Measurements from ENCODE around the gene THRA.

THRA gene

DNA sequence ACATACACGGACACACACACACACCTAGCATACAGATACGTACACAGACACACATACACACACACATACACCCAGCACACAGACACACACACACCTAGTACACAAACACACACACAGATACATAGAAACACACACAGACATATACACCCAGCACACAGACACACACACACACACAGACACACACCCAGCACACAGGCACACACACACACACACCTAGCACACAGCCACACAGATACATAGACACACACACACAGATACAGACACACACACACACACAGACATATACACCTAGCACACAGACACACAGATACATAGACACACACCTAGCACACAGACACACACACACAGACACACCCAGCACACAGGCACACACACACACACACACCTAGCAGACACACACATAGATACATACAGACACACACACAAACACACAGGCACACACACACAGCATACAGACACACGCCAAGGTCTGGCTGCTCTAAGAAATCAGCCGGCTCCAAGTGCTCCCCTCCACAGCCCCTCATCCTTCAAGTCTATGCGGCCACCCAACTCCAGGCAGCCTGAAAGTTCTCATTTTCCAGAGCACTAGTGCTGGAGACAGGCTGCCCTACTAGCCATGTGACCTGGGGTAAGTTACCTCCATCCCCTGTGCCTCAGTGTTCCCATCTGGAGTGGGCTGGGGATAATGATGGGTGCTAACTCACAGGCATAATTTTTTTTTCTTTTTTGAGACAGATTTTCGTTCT is 24.5 kb downstream of the THRA start:
- DNase-seq, result no peak

DNA sequence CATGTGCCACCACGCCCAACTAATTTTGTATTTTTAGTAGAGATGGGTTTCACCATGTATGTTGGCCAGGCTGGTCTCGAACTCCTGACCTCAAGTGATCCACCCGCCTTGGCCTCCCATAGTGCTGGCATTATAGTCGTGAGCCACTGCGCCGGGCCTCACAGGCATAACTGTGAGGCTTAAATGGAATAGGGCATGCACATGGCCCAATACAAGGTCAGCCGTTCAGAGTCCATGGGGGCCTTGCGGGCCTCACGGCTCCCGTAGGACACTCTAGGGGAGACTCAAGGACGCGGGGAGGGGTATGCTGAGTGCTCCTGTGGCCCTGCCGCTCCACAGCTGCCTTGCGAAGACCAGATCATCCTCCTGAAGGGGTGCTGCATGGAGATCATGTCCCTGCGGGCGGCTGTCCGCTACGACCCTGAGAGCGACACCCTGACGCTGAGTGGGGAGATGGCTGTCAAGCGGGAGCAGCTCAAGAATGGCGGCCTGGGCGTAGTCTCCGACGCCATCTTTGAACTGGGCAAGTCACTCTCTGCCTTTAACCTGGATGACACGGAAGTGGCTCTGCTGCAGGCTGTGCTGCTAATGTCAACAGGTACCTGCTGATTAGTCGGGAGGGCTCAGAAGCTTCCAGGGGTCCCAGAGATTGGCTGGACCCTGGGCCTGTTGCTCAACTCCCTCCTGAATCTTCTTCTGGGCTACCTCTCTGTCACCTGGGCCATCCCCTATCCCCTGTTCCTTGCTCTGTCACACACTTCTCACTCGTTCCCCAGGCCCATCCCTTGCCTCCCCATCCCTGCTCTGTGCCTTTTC is 25.3 kb downstream of the THRA start:
- DNase-seq, result no peak

DNA sequence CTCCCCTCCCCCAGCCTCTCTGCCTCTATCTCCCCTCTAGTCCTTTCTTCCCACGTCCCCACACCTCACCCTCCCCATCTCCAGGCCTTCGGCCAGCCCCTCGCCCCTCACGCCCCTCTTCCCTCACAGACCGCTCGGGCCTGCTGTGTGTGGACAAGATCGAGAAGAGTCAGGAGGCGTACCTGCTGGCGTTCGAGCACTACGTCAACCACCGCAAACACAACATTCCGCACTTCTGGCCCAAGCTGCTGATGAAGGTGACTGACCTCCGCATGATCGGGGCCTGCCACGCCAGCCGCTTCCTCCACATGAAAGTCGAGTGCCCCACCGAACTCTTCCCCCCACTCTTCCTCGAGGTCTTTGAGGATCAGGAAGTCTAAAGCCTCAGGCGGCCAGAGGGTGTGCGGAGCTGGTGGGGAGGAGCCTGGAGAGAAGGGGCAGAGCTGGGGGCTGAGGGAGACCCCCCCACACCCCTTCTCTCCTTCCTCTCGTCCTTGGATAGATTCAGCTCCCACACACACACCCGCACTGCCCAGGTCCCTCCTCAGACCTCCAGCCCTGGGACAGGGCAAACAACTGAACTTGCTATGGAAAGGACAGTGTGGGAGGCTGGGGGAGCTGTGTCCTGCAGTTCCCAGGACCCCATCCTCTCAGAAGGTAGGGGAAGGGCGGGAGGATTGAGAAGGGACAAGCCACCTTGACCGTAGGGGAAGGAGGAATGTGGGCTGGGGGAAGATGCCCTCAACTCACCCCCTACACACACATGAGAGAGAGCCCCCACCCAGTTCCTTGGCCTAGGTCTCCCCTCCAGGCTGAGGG is 26.5 kb downstream of the THRA start:
- no peak for DNase-seq

DNA sequence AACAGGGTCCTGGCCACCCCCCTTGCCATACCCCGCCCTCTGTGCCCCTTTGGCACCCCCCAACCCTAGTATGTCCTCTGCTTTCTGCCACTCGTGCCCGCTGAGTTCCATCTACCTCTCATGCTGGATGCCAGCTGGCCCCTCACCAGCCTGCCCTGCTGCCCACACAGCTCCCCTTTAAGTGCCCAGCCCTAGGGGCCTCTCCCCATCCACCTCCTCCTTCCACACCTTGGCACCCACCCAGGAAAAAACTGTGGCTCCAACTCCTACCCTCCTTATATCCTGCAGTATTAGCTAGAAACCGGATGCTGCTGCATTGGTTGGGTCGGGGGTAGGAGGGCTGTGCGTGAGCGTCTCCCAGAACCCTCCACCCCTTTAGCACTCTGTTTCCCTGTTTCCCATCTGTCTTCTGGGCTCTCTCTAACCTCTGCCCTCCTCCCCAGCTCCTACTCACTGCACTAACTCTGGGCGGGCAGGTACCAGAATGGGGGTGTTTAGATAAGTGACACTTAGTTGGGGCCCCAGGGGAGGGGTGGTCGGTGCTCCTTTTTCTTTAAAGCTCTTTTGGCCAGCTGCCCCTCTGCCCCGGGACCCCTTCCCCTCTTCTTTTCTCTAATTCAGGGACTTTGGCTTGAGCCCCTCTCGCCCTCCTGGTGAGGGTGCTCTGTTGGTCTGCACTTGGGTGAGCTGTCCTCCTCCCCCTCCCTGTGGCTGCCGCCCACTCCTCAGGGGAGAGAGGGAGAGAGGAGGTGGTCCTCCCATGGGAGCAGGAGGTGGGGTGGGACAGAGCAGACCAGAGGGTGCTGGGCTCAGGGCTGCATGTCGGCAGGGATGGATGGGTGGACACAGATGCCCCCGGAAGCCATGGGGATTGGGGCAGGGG is 27.7 kb downstream of the THRA start:
- peak; percentile 29 for DNase-seq

DNA sequence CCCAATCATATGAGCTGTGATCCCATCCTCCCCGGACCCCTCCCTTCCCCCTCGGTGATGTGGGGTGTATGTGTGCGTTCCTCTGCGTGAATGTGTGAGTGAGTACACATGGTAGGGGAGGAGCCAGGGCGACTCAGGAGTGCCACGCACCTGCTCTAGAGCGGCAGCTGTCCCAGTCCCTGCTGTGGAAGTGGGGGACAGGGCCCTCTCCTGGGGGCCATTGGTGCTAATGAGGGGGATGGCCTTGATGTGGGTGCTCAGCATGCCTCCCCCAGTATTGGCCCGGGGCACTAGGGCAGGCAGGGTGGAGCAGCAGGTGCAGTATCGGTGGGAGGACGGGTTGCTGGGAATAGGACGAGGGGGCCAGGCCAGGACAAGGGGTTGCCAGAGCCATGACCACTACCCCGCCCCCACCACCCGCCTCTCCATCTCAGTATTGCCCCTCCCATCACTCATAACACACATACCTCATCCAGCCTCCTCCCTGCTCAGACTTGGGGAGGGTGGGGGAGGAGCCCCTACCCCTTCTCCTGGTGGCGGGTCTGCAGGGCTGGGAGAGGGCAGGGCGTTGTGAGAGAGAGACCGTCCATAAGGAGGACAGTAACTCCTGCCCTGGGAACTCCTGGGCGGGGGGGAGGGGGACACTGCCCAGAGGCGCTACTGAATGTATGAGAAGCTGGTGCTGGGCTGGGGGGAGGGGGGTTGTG is 29.1 kb downstream of the THRA start:
- DNase-seq, result peak; percentile 31

DNA sequence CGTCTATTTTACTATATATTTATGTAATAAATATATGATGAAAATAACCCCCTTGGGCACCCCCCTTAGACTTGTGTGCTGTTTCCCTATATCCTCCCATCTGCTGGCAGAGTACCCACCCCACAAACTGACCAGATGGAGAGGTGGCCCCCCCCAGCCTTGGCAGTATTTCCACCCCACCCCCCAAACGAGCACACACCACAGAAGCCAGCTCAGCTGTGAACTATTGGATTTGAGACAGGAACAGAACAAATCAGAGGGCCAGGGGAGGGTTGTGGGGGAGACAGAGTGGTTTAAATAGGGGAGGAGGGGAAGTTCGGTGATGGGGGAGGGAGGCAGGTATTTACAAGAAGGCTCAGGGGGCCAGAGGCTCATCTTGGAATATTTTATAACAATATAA is 29.8 kb downstream of the THRA start:
- DNase-seq, result peak; percentile 38

DNA sequence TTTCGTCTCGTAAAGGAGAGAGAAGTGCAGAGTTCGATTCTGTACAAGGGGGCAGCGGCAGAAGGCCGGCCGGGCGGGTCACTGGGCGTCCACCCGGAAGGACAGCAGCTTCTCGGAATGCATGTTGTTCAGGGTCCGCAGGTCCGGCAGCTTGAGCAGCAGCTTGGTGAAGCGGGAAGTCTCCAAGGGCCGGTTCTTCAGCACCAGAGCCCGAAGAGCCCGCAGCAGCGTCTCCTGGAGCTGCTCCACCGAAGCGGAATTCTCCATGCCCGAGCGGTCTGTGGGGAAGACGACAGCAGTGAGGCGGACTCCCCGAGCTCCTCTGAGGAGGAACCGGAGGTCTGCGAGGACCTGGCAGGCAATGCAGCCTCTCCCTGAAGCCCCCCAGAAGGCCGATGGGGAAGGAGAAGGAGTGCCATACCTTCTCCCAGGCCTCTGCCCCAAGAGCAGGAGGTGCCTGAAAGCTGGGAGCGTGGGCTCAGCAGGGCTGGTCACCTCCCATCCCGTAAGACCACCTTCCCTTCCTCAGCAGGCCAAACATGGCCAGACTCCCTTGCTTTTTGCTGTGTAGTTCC is 30.3 kb downstream of the THRA start:
- no peak for DNase-seq

DNA sequence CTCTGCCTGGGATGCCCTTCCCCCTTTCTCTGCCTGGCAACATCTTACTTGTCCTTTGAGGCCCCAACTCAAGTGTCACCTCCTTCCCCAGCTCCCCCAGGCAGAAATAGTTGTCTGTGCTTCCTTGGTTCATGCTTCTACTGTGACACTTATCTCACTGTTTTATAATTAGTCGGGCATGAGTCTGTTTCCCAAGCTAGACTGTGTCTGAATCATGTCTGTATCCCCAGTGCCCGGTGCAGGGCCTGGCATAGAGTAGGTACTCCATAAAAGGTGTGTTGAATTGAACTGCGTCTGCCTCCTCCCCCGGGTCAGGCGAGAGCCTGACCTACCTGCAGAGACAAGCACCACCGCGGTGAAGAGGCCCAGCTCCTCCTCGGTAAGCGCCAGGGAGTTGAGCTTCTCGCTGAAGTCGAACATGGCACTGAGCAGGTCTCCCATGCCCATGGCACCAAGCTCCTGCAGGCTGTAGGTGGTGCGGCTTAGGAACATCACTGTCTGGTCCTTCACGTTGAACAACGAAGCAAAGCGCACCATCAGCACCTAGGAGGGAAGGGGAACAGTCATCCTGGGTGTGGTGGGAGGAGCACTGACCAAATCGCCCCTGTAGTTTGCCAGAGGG is 30.9 kb downstream of the THRA start:
- no peak for DNase-seq

DNA sequence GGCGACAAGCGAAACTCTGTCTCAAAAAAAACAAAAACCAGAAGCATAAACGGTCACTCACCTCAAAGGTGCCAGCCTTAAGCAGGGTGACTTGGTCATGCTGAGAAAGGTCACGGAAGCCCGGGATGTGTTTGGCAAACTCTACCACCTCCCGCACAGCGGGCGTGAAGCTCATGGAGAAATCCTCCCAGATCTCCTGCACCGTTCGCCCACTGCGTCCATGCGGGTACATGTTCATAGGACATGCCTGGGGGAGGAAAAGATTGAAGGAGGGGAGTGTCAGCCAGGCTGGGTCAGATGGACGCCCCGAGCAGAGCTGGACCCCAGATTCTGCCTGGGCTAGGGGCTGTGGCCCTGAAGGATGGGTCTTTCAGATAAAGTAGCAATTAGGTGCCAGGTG is 32.1 kb downstream of the THRA start:
- no peak for DNase-seq

DNA sequence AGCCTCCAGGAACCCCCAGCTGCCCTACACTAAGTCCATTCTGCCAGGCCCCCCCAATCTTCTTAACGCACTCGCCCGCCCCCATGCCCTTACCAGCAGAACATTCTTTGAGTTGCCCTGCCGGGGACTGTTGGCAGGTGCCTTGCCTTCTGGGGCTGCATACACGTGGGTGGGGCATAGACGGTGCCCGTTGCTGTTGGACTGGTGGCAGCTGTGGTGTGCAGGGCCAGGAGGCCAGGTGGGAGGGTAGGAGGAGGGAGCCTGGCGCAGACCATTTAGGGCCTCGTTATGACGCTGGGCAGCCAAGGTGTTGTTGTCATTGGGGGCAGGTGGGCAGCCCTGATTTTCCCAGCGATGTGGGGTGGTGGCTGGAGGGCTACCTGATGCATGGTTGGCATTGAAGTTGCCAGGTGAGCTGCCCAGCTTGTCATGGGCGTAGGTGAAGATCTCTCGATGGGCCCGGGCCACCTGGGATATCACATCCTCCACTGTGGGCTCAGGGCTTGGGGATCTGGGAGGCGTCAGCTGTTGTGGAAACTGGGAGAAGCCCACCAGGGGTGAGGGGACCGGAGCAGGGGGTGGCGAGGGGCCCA is 32.7 kb downstream of the THRA start:
- no peak for DNase-seq

DNA sequence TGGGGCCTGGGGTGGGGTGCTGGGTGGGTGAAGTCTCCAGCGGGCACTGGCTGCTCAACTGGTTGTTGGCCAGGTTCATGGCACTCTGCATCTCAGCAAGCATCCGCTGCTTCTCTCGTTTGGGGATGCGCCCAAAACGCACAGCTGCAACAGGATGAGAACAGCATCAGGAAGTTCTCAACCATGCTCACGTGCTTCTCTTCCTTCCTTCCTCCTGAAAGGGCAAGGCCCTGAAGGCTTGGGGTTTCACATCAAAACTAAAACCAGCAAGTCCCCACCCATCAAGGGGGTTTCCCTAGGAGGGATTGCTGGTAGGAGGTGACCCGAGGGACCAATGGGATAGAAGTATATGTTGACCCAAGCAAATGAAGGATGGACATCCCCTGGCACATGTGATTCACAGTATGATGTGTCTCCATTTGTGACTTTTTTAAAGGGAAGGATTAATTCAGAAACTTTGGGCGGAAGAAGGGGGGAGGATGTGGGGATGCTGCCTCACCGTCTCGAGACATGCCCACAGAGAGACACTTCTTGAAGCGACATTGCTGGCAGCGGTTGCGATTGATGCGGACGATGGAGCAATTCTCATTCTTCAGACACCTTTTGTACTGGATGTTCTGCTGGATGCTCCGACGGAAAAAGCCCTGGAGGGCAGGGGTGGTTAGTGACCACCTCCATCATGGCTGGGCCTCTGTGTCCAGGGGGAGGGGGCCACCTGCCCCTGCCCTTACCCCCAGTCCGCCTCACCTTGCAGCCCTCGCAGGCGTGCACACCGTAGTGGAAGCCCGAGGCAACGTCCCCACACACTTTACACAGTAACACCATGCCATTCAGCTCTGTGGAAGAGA is 33.4 kb downstream of the THRA start:
- no peak for DNase-seq

DNA sequence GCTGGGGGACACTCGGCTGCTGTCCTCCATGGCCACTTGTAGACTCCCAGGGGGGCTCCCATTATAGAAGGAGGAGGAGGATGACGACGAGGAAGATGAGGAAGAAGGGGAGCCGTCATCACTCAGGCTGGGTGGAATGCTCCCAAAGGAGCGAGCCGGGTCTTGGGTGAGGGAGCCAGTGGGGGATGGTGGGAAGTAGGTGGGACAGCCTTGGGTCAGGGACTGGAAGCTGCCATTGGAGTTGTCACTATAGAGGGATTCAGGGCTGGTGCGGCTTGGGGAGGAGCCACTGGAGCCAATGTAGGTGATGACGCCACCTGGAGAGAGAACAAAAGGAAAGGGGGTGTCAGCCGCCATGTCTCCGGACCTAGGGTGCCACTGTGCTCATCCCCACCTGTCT is 34.3 kb downstream of the THRA start:
- no peak for DNase-seq

DNA sequence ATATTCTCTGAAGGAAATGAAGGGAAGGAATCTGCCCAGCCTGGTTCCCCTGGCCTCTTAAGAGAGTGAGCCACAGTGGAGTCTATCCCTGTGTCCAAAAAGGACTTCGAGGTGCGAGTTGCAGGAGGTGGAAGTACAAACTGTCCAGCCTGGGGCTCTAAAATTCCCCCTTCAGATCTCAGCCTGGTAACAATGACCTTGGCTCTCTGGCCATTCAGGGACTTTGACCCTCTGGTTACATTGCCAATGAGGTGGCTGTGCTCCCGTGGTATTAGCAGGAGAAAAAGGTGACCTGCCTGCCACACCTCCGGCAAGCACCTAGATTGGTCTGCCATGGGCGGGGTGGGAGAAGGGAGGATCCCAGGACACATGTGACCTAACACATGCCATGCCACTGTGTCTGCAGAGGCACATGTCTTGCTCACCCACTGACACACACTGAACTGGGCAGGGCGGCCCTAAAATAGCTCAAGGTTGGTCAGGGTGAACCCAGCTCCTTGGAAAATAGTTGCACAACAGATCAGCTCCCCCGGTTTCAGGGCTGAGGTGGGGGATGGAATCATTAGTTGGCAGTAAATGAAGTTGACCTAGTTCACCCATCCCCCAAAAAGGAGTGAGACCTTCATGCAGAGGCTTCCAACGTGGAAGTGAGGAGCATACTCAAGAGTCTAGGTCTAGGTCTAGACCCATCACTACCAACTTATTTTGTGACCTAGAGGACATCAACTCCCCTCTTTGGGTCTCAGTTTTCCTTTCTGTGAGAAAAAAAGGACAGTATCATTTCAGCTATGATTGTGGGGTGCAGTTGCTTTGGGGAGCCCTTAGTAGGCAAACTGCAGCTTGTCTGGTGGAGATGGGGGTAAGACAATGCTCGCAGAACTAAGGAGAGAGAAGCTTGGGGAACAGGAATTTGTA is 35.4 kb downstream of the THRA start:
- DNase-seq, result peak; percentile 62

DNA sequence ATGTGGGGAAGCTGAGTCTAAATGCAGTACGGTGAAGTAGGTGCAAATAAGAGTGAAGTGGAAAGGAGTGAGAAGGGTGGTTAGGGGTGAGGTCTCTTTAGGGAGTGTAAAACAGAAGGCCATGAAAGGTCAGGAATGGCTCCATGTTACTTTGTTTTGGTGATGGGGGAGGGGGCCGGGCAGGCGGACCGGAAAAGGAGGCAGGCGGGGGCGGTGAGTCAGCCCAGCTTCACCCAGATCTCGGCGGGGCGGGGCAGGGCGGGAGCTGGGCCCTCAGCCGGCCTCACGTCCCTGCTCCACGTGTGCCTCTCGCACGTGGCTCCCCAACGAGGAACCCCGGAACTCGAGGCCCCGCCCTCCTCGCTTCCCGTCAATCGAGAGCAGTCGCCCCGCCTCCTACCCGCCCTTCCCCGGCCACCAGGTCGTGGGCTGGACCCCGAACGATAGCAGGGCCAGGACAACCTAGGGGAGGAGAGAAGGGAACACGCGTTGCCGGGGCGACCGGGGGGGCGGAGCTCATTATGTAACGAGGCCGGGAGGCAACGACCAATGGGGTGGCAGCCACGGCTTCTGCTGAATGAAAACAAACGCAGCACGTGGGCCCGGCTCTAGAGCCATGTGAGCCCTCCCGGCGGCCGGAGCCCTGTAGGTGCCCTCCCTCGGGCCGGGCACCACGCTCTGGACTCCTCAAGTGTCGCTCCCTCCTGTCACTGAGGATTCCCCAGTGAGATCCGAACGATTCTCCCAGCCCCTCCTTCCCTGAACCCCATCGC is 36.3 kb downstream of the THRA start:
- DNase-seq, result peak; percentile 99

DNA sequence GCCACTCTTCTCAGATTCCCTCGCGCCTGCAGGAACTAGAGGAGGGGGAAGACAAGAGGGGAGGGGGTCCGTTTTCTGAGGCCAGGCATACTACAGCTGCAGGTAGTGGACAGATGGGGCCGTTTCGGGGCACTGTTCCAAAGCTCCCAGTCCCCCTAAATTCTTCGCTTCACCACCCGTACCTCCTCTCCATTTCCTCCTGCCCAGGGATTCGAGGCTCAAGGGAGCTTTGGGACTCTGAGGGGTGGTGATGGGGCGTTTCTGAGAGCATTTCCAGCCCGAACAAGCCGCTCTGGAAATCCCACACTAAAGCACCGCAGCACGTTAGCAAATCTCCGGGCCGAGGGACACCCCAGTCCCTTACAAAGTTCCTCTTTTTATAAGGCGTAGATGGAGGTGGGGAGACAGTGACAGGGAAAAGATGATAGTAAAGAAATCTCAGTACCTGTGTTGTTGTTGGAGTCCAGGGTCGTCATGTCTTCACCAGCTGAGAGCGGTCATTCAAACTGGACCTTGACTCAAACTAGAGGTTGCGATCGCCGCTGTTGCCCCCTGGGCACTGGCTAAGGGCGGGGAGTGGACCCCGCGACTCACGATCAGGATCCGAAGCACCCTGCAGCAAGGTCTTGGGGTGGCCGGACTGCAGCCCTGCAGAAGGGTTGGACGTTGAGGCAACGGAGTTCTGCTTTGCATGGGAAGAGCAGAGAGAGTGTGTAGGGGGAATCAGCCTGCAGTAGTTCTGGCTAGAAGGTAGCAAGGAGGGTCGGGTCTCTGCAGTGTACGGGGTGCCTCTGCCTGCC is 37.1 kb downstream of the THRA start:
- DNase-seq, result no peak

DNA sequence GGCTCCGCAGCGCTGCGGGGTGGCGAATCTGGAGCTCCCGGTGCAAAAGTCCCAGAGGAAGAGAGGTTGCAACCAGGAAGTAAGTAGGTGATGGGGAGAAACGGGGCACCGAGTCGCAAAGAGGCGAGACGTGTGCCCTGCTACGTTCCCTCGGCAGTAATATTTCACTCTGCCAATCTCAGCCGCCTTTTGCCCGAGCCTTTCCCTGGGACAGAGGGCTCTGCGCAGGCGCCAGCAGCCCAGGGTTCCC is 37.6 kb downstream of the THRA start, which contains the start of gene NR1D1:
Gene NR1D1, minus strand, starts transcription at position 171 of the 250 bp plus-strand sequence. CDS start 495 bp downstream, outside the sequence.
- no peak for DNase-seq
